WTC11 (cell line): ENCODE results near the gene DUSP2. TPM values are rescaled to one million over a fixed set of nuclear protein-coding genes. Genes with fewer than 3 reads are reported as not detected.

Experiments
- ATAC-seq: fragments of 200-7000 bp; cut with Tn5 transposase; 2 replicates; pipeline ENCODE4 v1.10.0; 2021; ENCODE audit warnings: mild to moderate bottlenecking, moderate library complexity
- CTCF ChIA-PET: fragments of 300-600 bp; sonication (Branson Sonifier 250); formaldehyde crosslinking; loops from one replicate; lab custom pipeline; 2021; ENCODE audit warnings: antibody characterized with exemption; lab: Charles Lee
- POLR2A ChIA-PET: fragments of 350-600 bp; sonication (Branson Sonifier 250); formaldehyde crosslinking; loops from one replicate; lab custom pipeline; 2021; ENCODE audit warnings: antibody characterized with exemption; lab: Charles Lee
- DNase-seq: peaks from one replicate; pipeline ENCODE4 v3.0.0; 2021; ENCODE audit warnings: low spot score
- H3K27ac Mint-ChIP-seq: 2 replicates; pipeline ENCODE4 v1.8.0; 2021; ENCODE audit warnings: mixed read lengths
- H3K27me3 Mint-ChIP-seq: 2 replicates; pipeline ENCODE4 v1.8.0; 2021; ENCODE audit warnings: low read depth, mild to moderate bottlenecking, moderate library complexity, mixed read lengths
- H3K36me3 Mint-ChIP-seq: 2 replicates; pipeline ENCODE4 v1.8.0; 2021; ENCODE audit warnings: mixed read lengths
- H3K4me1 Mint-ChIP-seq: 2 replicates; pipeline ENCODE4 v1.8.0; 2022; ENCODE audit warnings: mixed read lengths
- H3K4me3 Mint-ChIP-seq: 2 replicates; pipeline ENCODE4 v1.8.0; 2021; ENCODE audit warnings: mild to moderate bottlenecking, moderate library complexity, mixed read lengths
- H3K9me3 Mint-ChIP-seq: 2 replicates; pipeline ENCODE4 v1.8.0; 2021; ENCODE audit warnings: mixed read lengths
- ARID4B ChIP-seq: sonication (generic); formaldehyde crosslinking; IDR thresholded peaks from 2 replicates; pipeline ENCODE4 v1.8.0; 2023; ENCODE audit warnings: missing genetic modification reagents, mild to moderate bottlenecking, borderline replicate concordance
- ATF6 ChIP-seq: sonication (generic); formaldehyde crosslinking; IDR thresholded peaks from 2 replicates; pipeline ENCODE4 v1.8.1; 2023; ENCODE audit warnings: mild to moderate bottlenecking, missing genetic modification reagents
- GABPB1 ChIP-seq: sonication (generic); formaldehyde crosslinking; IDR thresholded peaks from 2 replicates; pipeline ENCODE4 v1.8.1; 2023; ENCODE audit warnings: mild to moderate bottlenecking, missing genetic modification reagents
- IRF2 ChIP-seq: sonication (generic); formaldehyde crosslinking; IDR thresholded peaks from 2 replicates; pipeline ENCODE4 v1.8.0; 2022; ENCODE audit warnings: low read depth, missing genetic modification reagents, borderline replicate concordance
- JUN ChIP-seq: sonication (generic); formaldehyde crosslinking; IDR thresholded peaks from 2 replicates; pipeline ENCODE4 v1.8.0; 2023; ENCODE audit warnings: mild to moderate bottlenecking, missing genetic modification reagents
- NFATC4 ChIP-seq: fragments of 250-450 bp; sonication (Bioruptor Pico); IDR thresholded peaks from 2 replicates; pipeline ENCODE4 v1.9.0; 2021; ENCODE audit warnings: mild to moderate bottlenecking
- NFE2L1 ChIP-seq: sonication (generic); formaldehyde crosslinking; IDR thresholded peaks from 2 replicates; pipeline ENCODE4 v1.8.1; 2023; ENCODE audit warnings: missing genetic modification reagents
- TEAD4 ChIP-seq: sonication (generic); formaldehyde crosslinking; IDR thresholded peaks from 2 replicates; pipeline ENCODE4 v1.8.0; 2022; ENCODE audit warnings: mild to moderate bottlenecking, missing genetic modification reagents
- ZNF671 ChIP-seq: fragments of 250-450 bp; sonication (Bioruptor Pico); IDR thresholded peaks from 2 replicates; pipeline ENCODE4 v1.8.0; 2021; ENCODE audit warnings: mild to moderate bottlenecking
- ZSCAN18 ChIP-seq: fragments of 250-450 bp; sonication (Bioruptor Pico); IDR thresholded peaks from 2 replicates; pipeline ENCODE4 v2.1.2; 2022; ENCODE audit warnings: mild to moderate bottlenecking, moderate library complexity
- total RNA-seq: library from RNA; stranded (reverse); gene quantifications from 3 replicates; pipeline ENCODE4 v1.2.3, GENCODE V29; 2021

The DUSP2 gene
- total RNA-seq, 1 experiment from 2014 or later: 4.7 TPM

GRCh38 chr2:96098900-96099590 lies 46.2 kb downstream of the DUSP2 start:
- no peaks in the 10 kb centered on the region for H3K27me3 Mint-ChIP-seq
- peak; percentile 9 for DNase-seq
- no peak overlapping the region for H3K27ac Mint-ChIP-seq
- no peak overlapping the region for H3K4me3 Mint-ChIP-seq
- H3K4me1 Mint-ChIP-seq: peaks cover 22% of the 10 kb centered on the region
- no peaks in the 10 kb centered on the region for H3K9me3 Mint-ChIP-seq
- CTCF ChIA-PET: interaction anchor here (0.9 to 2.6 kb wide), 6 partner anchors 15 to 162 kb away, joined by 3 to 12 read pairs (median 5); partner anchors contain the start of genes ADRA2B and ASTL
- POLR2A ChIA-PET: interaction anchor here (0.5 kb wide), 1 partner anchor 929 kb away, joined by 3 read pairs; no protein-coding TSS in a partner anchor
- H3K36me3 Mint-ChIP-seq: no peaks in the 10 kb centered on the region
- no peak for ATAC-seq
- no peak for TF ChIP-seq ZSCAN18 (CRISPR knock-in tag)
- no peak for TF ChIP-seq JUN (CRISPR knock-in tag)

- peak; percentile 7 for DNase-seq
- ATAC-seq: no peak
- POLR2A ChIA-PET: interaction anchor here (0.5 kb wide), 1 partner anchor 930 kb away, joined by 3 read pairs; no protein-coding TSS in a partner anchor
- Mint-ChIP-seq H3K36me3 (no peaks in the 10 kb centered on the region), H3K9me3 (no peaks in the 10 kb centered on the region), H3K4me3 (no peak overlapping the region), H3K4me1 (peaks cover 18% of the 10 kb centered on the region), H3K27me3 (peaks cover 4% of the 10 kb centered on the region; the same call in 1 of the 2 replicates)
- CTCF ChIA-PET: interaction anchor here (0.9 to 2.6 kb wide), 6 partner anchors 16 to 163 kb away, joined by 3 to 12 read pairs (median 5); partner anchors contain the start of genes ADRA2B and ASTL
- no peak for TF ChIP-seq ATF6 (CRISPR knock-in tag)
- TF ChIP-seq NFATC4 (CRISPR knock-in tag): no peak
- no peak for TF ChIP-seq ARID4B (CRISPR knock-in tag)
- TF ChIP-seq ZNF671 (CRISPR knock-in tag): no peak
- no peak for TF ChIP-seq NFE2L1 (CRISPR knock-in tag)
- no peak for TF ChIP-seq TEAD4
- no peak for TF ChIP-seq GABPB1 (CRISPR knock-in tag)
- TF ChIP-seq, all 79 proteins: peak for 0
- no peak overlapping the region for H3K27ac Mint-ChIP-seq
Observed at GRCh38 chr2:96097951-96098823, 47.1 kb downstream of the DUSP2 start.

GRCh38 chr2:96097441-96097840 lies 47.8 kb downstream of the DUSP2 start:
- Mint-ChIP-seq H3K36me3 (no peaks in the 10 kb centered on the region), H3K4me3 (no peak overlapping the region), H3K27ac (no peak overlapping the region), H3K4me1 (peaks cover 19% of the 10 kb centered on the region), H3K9me3 (no peaks in the 10 kb centered on the region), H3K27me3 (peaks cover 4% of the 10 kb centered on the region; the same call in 1 of the 2 replicates)
- ChIA-PET POLR2A (no interaction called here), CTCF (no interaction called here)
- no peak for DNase-seq
- no peak for ATAC-seq
- no peak for TF ChIP-seq IRF2
- TF ChIP-seq, all 79 proteins: peak for 0
